ENCODE data around the gene PSMC5.
A peak's percentile ranks its signal among the peaks of the same experiment; 100 is the strongest.
"Not testable (repeated sequence)": the region's sequence is repeated elsewhere in the genome, so short reads cannot be mapped to it uniquely, and the experiment has no call there.

PSMC5 gene

GRCh38 chr17:63827002-63827800, at the start of gene PSMC5, which contains the start of gene FTSJ3:
Gene PSMC5 (plus strand): TSS chr17:63827431. CDS start chr17:63827491, 60 bp downstream.
Gene FTSJ3 (minus strand): TSS chr17:63827663. CDS start chr17:63826902, 761 bp downstream.
- DNase-seq (ENCODE audit: low spot score) = peak; percentile 96

GRCh38 chr17:63780507-63780906, 46.7 kb upstream of the PSMC5 start:
- no peak for DNase-seq (ENCODE audit: low spot score)

GRCh38 chr17:63780928-63781327, 46.3 kb upstream of the PSMC5 start:
- DNase-seq (ENCODE audit: low spot score) = no peak

- no peak for DNase-seq (ENCODE audit: low spot score)
These were observed 43.7 kb upstream of the PSMC5 start for GRCh38 chr17:63783522-63783921.

GRCh38 chr17:63785556-63785955, 41.7 kb upstream of the PSMC5 start:
- DNase-seq (ENCODE audit: low spot score) = no peak

GRCh38 chr17:63786117-63786516, 41.1 kb upstream of the PSMC5 start:
- no peak for DNase-seq (ENCODE audit: low spot score)

- DNase-seq (ENCODE audit: low spot score) = no peak
These were observed 40.1 kb upstream of the PSMC5 start for GRCh38 chr17:63786971-63787711.

- no peak for DNase-seq (ENCODE audit: low spot score)
These were observed 37.2 kb upstream of the PSMC5 start for GRCh38 chr17:63790057-63790456.

GRCh38 chr17:63792055-63792729, 35.0 kb upstream of the PSMC5 start:
- DNase-seq (ENCODE audit: low spot score) = no peak

GRCh38 chr17:63796375-63796774, 30.9 kb upstream of the PSMC5 start:
- DNase-seq (ENCODE audit: low spot score) = not testable (repeated sequence)

- no peak for DNase-seq (ENCODE audit: low spot score)
These were observed 28.6 kb upstream of the PSMC5 start for GRCh38 chr17:63798572-63799106.

- DNase-seq (ENCODE audit: low spot score) = no peak
These were observed 26.4 kb upstream of the PSMC5 start for GRCh38 chr17:63800783-63801182.

GRCh38 chr17:63804328-63804727, 22.9 kb upstream of the PSMC5 start:
- no peak for DNase-seq (ENCODE audit: low spot score)

- no peak for DNase-seq (ENCODE audit: low spot score)
These were observed 21.6 kb upstream of the PSMC5 start for GRCh38 chr17:63805591-63805990.

GRCh38 chr17:63809970-63810369, 17.3 kb upstream of the PSMC5 start:
- no peak for DNase-seq (ENCODE audit: low spot score)

GRCh38 chr17:63816123-63816522, 11.1 kb upstream of the PSMC5 start:
- no peak for DNase-seq (ENCODE audit: low spot score)

- no peak for DNase-seq (ENCODE audit: low spot score)
These were observed 10.6 kb upstream of the PSMC5 start for GRCh38 chr17:63816669-63817068.

GRCh38 chr17:63817736-63818385, 9.4 kb upstream of the PSMC5 start:
- no peak for DNase-seq (ENCODE audit: low spot score)

- no peak for DNase-seq (ENCODE audit: low spot score)
These were observed 8.1 kb upstream of the PSMC5 start for GRCh38 chr17:63819131-63819530.

GRCh38 chr17:63819585-63820537, 7.4 kb upstream of the PSMC5 start:
- DNase-seq (ENCODE audit: low spot score) = no peak

All from activated CD4-positive, alpha-beta T cell treated with anti-CD3 and anti-CD28 coated beads, Interleukin-2, Interleukin-4, amounts not matched to agents 100 ng/mL and 50 ng/mL, durations not matched to agents 16 hours and 8 hours (primary cell).